DMS 273 treated with DMSO at 0.1 percent for 48 hours (cell line): ENCODE measurements around the gene FHOD3.

Experiments
- DNase-seq: peaks from one replicate; lab custom pipeline; 2025; lab: John Stamatoyannopoulos, UW

FHOD3 gene

DNA sequence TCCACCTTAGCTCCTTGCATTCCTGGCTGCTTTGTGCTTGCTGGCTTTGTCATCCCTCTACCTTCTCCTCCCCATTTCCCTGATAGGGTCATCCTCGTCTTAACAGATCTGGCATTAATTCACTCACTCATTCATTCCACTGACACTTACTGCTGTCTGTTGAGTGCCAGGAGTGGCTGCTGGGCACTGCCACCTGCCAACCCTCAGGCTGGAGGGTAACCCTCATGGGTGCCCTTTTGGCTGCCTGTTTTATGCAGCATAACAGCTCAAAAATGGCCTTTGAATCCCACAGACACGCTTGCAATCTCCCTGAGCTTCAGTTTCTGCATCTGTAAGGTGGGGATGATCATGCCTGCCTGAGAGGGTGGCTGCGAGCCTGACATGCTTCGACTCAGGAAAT, 25.2 kb downstream of the FHOD3 start:
- DNase-seq = no peak

GRCh38 chr18:36323421-36323820, 25.9 kb downstream of the FHOD3 start:
- no peak for DNase-seq

DNA sequence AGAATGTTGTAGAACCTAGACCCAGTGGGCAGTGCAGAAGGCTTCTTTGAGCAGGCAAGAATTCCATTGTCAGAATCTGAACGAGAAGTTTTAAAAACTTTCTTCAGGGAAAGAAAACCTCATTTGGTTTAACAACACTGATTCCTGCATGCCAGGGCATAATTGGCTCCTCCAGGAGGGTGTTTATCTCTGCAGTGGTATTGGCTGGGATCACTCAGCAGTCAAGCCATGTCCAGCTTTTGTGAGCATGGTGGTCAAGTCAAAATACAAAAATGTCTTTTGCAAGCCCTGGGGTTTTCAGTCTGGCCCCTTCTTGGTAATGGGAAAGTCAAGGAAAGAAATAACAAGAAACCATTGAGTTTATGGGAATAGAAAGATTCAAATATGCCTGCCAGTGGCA, 28.3 kb downstream of the FHOD3 start:
- DNase-seq = no peak

DNA sequence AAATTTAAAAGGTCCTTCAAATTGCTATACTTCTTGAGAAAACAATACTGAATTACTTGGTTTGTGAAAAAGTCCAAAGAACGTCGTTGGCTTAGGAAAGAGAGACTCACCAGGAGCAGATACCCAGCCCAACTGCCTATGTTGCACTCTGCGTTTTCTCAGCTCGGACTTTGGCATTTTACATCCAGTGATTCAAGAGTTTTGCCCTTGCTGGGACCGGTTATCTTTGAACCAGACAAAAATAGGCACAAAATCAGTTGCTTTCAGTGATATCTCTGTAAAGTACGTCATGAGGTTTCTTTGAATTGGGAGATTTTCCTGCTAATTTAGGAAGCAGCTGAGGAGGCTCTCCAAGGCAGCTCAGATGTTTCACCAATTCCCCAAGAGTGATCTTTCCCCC, 29.3 kb downstream of the FHOD3 start:
- DNase-seq = no peak

- no peak for DNase-seq
These were observed 30.1 kb downstream of the FHOD3 start for GRCh38 chr18:36327352-36328316.

GRCh38 chr18:36328385-36328858, 30.9 kb downstream of the FHOD3 start:
- no peak for DNase-seq

GRCh38 chr18:36328916-36329315, 31.4 kb downstream of the FHOD3 start:
- no peak for DNase-seq

DNA sequence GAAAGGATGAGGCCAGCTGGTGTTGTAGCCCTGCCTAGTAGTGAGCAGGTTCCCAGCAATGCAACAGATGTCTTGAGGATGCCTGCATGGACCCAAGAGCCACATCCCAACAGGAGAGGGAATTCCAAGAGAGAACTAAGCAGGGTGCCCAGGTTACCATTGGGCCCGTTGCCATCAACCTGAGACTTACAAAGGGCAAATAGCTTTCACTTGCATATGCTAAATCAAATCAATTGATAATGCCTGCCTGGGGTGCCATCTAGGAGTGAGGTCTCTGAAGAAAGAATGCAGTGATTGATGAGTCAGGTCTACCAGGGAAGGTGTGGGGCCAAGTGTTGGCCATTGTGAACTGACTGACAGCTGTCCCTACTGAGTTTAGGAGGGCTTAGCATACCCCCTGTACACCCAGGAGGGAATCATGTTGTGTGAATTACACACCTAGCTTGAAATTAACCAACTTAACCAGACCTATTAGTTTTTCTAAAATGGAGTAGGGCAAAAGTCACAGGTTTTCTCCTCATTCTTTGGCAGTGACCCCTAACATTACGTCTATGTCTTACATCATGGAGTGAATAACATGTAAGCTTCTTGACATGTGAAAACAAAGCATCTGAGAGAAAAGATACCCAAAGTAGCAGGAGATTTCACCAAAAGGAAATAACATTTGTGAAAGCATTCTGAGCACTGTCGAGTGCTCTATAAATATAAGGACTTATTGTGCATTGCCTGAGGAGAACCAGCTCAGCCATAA, 32.3 kb downstream of the FHOD3 start:
- no peak for DNase-seq

DNA sequence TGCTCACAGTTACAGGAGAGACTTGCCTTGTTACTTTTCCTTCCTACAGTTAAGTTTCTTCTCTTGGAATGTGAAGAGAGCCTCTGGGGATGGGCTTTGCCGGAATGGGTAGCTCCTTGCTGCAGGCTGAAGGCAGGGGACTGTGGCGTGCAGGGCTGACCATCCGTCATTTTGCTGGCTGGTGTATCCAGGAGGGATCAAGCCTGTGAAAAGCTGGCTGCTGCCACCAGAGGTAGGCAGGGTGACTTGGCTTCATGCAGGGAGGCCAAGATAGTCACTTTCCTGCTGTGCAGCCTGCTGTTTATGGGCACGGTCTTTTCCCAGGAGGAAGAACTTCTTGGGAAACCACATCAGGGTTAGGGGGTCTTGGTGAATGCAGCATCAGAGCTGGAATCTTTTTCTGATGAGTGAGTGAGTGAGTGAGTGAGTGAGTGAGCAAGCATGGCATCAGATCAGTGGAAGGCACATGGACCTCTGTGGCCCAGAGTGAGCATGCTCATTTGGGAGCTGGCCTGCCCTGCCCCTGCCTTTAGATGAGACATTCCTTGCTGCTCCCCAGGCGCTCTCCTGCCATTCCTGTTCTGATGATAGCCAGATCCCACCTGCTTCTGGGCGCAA, 33.0 kb downstream of the FHOD3 start:
- DNase-seq = no peak

DNA sequence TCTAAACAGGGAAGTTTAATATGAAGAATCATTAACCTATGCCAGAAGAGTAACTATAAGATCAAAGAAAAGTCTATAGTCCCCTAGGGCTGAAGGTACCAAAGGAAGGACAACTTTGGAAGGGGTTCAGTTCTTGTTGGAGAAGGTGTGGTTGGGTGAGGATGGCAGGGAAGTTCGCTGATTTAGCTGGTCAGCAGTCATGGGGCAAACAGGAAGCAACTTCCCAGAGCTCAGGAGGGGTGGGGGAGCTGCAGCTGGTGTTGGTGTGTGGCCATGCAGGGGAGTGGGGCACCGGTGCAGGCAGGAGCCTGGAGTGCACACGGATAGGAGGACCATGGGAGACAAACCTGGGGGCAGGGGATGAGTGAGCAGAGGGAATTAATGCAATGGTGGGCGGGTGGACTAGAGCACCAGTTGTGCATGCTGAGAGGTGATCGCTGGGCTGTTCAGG, 34.0 kb downstream of the FHOD3 start:
- DNase-seq = no peak

- no peak for DNase-seq
These were observed 35.9 kb downstream of the FHOD3 start for GRCh38 chr18:36333414-36333813.

DNA sequence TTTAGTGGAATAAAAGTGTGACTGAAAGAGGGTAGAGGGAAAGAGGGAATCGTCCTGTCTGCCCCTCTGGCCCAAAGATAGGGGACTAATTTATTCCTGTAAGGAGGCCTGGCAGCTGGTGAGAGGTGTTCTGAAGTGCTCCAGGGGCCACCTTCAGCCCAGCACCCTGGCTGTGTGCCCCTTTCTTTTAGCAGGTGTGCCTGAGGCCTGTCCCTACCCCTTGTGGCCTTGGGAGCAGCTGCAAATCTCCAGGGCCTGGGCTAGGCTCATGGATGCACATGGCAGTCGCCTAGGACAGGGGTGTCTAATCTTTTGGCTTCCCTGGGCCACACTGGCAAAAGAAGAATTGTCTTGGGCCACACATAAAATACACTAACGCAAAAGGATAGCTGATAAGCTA, 37.3 kb downstream of the FHOD3 start:
- no peak for DNase-seq

- no peak for DNase-seq
These were observed 38.2 kb downstream of the FHOD3 start for GRCh38 chr18:36335476-36336279.

GRCh38 chr18:36337679-36338402, 40.3 kb downstream of the FHOD3 start:
- no peak for DNase-seq

GRCh38 chr18:36338403-36338933, 41.0 kb downstream of the FHOD3 start:
- no peak for DNase-seq

GRCh38 chr18:36340246-36340645, 42.7 kb downstream of the FHOD3 start:
- no peak for DNase-seq

DNA sequence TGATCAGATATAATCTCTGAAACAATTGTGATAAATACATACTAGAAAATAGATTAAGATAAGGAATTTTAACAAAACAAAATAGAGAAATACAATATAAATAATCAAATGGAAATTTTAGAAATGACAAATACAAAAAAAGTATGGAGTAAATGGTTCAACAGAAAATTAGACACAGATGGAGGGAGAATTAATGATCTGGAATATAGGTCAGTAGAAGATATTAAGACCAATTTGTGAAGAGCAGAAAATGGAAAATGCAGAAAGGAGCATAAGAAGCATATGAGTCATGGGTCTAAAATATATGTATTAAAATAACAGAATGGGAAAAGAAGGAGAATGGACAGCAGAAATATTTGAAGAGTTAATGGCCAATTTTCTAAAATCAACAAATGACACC, 44.4 kb downstream of the FHOD3 start:
- DNase-seq = no peak

- no peak for DNase-seq
These were observed 50.8 kb downstream of the FHOD3 start for GRCh38 chr18:36348331-36348730.

GRCh38 chr18:36348971-36349417, 51.5 kb downstream of the FHOD3 start:
- no peak for DNase-seq

GRCh38 chr18:36349552-36349951, 52.0 kb downstream of the FHOD3 start:
- no peak for DNase-seq

- no peak for DNase-seq
These were observed 52.7 kb downstream of the FHOD3 start for GRCh38 chr18:36350251-36350651.
